Kidney (tissue), 14 donors: ENCODE measurements around the gene CCDC57. TPM values are rescaled to one million over a fixed set of nuclear protein-coding genes. Genes with fewer than 3 reads are reported as not detected.
A peak's percentile ranks its signal among the peaks of the same experiment; 100 is the strongest.

Source experiments
- DNase-seq, 5 donors: peaks; one replicate each; pipeline ENCODE4 v3.0.0-alpha.2; 2013 to 2020
- FAIRE-seq: peaks from 2 replicates; lab custom pipeline; 2012; peaks lifted over from hg19 to GRCh38; lab: Jason Lieb, UNC
- H3K27ac ChIP-seq, 2 donors: one replicate each; pipeline ENCODE4 v1.7.0; 2013; ENCODE audit warnings: low read depth in 2 of 2, low read length in 2 of 2, inconsistent platforms in 1 of 2
- H3K27me3 ChIP-seq: one replicate; pipeline ENCODE4 v1.7.1; 2013; ENCODE audit warnings: low read length, inconsistent platforms; ENCODE audit not compliant: control insufficient read depth, insufficient read depth
- H3K36me3 ChIP-seq, 3 donors: one replicate each; pipeline versions ENCODE4 v1.7.0 to v1.7.1; 2013; ENCODE audit warnings: low read length in 3 of 3, control low read depth in 1 of 3, inconsistent platforms in 1 of 3; ENCODE audit not compliant: insufficient read depth in 3 of 3, control insufficient read depth in 2 of 3
- H3K4me1 ChIP-seq, 3 donors: one replicate each; pipeline versions ENCODE4 v1.7.0 to v1.7.1; 2013; ENCODE audit warnings: low read length in 3 of 3, inconsistent platforms in 1 of 3, low read depth in 1 of 3; ENCODE audit not compliant: control insufficient read depth in 2 of 3, insufficient read depth in 2 of 3
- H3K4me3 ChIP-seq, 3 donors: one replicate each; pipeline versions ENCODE4 v1.7.0 to v1.8.1; 2013; ENCODE audit warnings: low read length in 3 of 3, control low read depth in 1 of 3, inconsistent platforms in 1 of 3
- H3K9ac ChIP-seq, 3 donors: one replicate each; pipeline versions ENCODE4 v1.7.0 to v1.7.1; 2013; ENCODE audit warnings: low read length in 3 of 3, control low read depth in 1 of 3, inconsistent platforms in 1 of 3
- H3K9me3 ChIP-seq, 3 donors: one replicate each; pipeline versions ENCODE4 v1.7.0 to v1.7.1; 2013; ENCODE audit warnings: low read length in 3 of 3, control low read depth in 1 of 3, inconsistent platforms in 1 of 3; ENCODE audit not compliant: control insufficient read depth in 2 of 3, insufficient read depth in 1 of 3
- CTCF ChIP-seq: IDR thresholded peaks from 3 replicates; pipeline ENCODE4 v1.5.1; 2012; ENCODE audit warnings: mild to moderate bottlenecking, moderate library complexity, borderline replicate concordance; ENCODE audit not compliant: insufficient read depth; ENCODE audit errors: extremely low read depth
- intact Hi-C: fragments of 100-400 bp; cut with DNase I; formaldehyde crosslinking; loops from one replicate; pipeline ENCODE4 v1.11.1; 2022
- polyA plus RNA-seq: library from polyadenylated mRNA; stranded (reverse); fragments of 350-450 nt; fragmentation: Illumina TruSeq; extraction: RNeasy Lipid Tissue Mini Kit (QIAGEN cat#74804); gene quantifications from one replicate; pipeline ENCODE4 v1.2.3, GENCODE V29; 2014; ENCODE audit warnings: low read depth, low replicate concordance; ENCODE audit not compliant: insufficient read depth
- total RNA-seq: library from RNA; stranded (reverse); fragmentation: NEBNext Ultra II Directional; extraction: Animal tissue kit (Norgen Biotek cat#: 25700); gene quantifications from one replicate; pipeline ENCODE4 v1.2.1, GENCODE V29; 2021
- donor health status: control.
- donor health status: control.
- donor health status: control.
- donor health status: control.
- donor health status: control.
- donor health status: DM: yes; HTN: yes; CAD: no.
- donor health status: Normal renal cell carcinoma (clear cell type).

Gene CCDC57
- total and polyA plus RNA-seq, 2 donors from 2014 or later: 46.7 to 79.4 TPM

DNA sequence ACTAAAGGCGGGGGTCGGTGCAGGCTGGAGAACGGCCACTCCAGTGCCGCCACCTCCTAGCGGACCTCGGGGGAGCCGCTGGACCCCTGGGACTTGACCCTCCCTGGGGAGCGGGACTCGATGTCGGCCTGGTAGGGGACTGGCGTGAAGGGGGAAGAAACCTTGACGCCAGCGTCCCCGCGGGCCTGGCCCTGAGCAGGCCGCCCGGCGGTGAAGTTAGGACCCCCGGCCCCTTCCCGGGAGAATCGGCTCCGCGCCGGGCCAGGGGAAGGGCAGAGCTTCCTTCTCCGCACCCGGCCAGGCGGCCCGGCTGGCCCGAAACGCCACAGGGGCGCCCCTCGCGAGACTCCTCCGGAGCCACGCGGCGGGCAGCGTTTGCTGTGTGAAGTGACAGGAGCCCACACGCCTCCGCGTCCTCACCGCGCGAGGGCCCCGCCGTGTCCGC lies 147.4 kb downstream of the CCDC57 start:
- H3K4me3 ChIP-seq: peak overlapping the region; percentile 30 to 65 (median 56)
- no peak overlapping the region for H3K27ac ChIP-seq
- DNase-seq (peak in 1 of 5 donors; percentile 32), FAIRE-seq (no peak)
- no peaks in the 10 kb centered on the region for H3K9me3 ChIP-seq
- peak overlapping the region in 2 of 3 donors; percentile 75 to 77 for H3K9ac ChIP-seq
- TF ChIP-seq CTCF: no peak
- intact Hi-C loops: no loop called here
- peaks cover 0 to 18% (median 4%) of the 10 kb centered on the region in 3 donors for H3K36me3 ChIP-seq
- no peaks in the 10 kb centered on the region for H3K27me3 ChIP-seq
- peaks cover 0 to 18% (median 11%) of the 10 kb centered on the region in 3 donors for H3K4me1 ChIP-seq

GRCh38 chr17:82064433-82065192 lies 148.0 kb downstream of the CCDC57 start:
- peak overlapping the region; percentile 30 to 65 (median 56) for H3K4me3 ChIP-seq
- no peak for FAIRE-seq
- no peak overlapping the region for H3K27ac ChIP-seq
- peaks cover 0 to 18% (median 11%) of the 10 kb centered on the region in 3 donors for H3K4me1 ChIP-seq
- no peak for DNase-seq
- peaks cover 0 to 18% (median 4%) of the 10 kb centered on the region in 3 donors for H3K36me3 ChIP-seq
- H3K9me3 ChIP-seq: no peaks in the 10 kb centered on the region
- TF ChIP-seq CTCF: no peak
- H3K27me3 ChIP-seq: no peaks in the 10 kb centered on the region
- intact Hi-C loops: no loop called here
- peak overlapping the region in 2 of 3 donors; percentile 75 to 77 for H3K9ac ChIP-seq

DNA sequence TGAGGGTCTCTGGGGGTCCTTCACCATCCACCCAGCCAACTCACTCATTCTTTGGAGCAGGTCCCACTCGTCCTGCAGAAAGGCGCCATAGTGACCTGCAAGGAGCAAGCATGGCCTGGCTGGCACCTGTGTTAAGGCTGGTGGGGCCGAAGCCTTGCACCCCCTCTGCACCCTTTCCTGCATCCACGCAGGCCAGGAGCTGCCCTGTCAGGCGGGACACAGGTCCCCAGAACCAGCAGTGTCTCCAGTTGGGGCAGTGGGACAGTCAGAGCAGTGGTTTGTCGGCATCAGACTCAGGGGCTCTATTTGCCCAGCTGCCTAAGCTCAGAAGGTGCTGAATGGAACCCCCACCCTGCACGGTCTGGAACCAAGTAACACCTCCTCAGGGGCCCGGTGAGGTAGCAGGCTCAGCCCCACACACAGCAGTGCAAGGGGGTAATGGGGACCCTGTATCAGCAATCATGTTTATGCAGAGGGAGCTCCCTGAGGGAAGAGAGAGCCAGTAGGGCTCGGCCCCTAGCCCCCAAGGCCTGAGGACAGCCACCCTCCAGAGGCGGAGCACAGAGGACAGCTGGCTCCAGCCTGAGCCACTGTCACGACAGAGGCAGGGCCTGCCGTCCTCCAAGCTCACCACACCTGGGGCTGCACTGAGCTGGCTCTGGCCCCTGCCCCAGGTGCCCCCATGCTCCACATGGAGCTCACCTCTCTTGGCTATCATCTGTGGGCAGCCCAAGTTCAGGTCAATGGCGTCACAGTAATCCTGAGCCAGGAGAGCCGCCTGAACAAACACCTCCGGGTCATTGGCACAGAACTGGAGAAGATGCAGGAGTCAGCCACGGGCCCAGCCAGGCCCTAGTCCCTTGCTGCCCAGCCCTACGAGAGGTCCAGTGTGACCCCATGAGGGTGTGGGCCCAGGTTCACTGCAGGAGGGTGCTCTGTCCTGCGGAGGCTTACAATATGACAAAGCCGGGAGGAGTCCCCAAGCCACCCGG lies 148.9 kb downstream of the CCDC57 start:
- DNase-seq (no peak), FAIRE-seq (no peak)
- intact Hi-C loops: no loop called here
- peaks cover 0 to 18% (median 11%) of the 10 kb centered on the region in 3 donors for H3K4me1 ChIP-seq
- H3K27ac ChIP-seq: no peak overlapping the region
- H3K4me3 ChIP-seq: no peak overlapping the region
- no peaks in the 10 kb centered on the region for H3K9me3 ChIP-seq
- no peak for TF ChIP-seq CTCF
- H3K36me3 ChIP-seq: peaks cover 0 to 21% (median 4%) of the 10 kb centered on the region in 3 donors
- H3K9ac ChIP-seq: peak overlapping the region in 1 of 3 donors; percentile 75
- no peaks in the 10 kb centered on the region for H3K27me3 ChIP-seq
